HG02610 (cell line): ENCODE measurements around the gene OR51S1.
"Not testable (repeated sequence)": the region's sequence is repeated elsewhere in the genome, so short reads cannot be mapped to it uniquely, and the experiment has no call there.

Experiments used
- ATAC-seq: cut with Tn5 transposase; IDR thresholded peaks from one replicate; pipeline ENCODE4 v1.9.1; 2021; ENCODE audit warnings: mild to moderate bottlenecking, moderate library complexity; ENCODE audit not compliant: unreplicated experiment

The OR51S1 gene

DNA sequence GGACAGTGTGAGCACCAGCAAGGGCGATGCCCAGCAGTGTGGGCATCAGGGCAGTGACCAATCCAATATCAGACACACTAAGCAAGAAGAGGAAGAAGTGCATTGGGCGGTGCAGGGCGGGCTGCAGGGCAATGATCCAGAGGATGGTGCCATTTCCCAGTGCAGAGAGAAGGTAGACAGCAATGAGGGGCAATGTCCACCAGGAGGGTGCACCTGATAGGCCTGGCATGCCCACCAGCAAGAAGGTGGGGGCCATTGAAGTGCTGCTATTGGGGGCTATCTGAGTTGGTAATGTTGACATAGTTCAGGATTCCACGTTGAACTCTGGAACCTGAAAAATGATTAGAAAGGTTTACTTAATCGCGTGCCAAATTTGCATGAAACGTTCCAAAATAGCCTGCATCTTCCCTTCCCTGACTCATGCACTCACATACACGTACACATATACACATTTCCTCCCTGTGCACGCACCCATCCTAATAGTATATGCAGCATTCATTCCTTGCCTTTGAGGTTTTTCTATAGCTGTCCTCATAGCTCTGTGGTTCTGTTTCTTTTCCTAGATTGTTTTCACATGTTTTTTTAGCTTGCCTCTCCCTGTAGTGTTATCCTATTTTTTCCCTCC lies at the start of gene OR51S1:
TSS of gene OR51S1 (minus strand) at position 301 of the 625 bp plus-strand sequence. CDS start at position 301, 0 bp downstream.
- ATAC-seq, result no peak

- no peak for ATAC-seq
These were observed 43.1 kb upstream of the OR51S1 start for GRCh38 chr11:4891996-4892640.

DNA sequence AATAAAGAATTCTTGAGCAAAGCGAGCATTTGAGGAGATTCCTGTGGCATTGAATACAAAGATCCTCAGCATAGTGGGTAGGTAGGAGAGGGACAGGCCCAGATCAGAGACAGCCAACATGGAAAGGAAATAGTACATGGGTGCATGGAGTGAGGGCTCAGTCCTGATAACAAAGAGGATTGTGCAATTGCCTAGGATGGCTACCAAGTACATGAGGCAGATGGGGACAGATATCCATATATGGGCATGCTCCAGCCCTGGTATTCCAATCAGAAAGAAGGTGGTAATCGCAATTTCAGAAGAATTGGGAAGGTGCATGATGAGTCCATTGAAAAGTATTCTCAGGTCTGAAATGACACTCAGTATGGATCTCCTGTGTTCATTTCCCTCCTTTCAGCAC lies 41.3 kb upstream of the OR51S1 start:
- ATAC-seq, result no peak

- no peak for ATAC-seq
These were observed 38.6 kb upstream of the OR51S1 start for GRCh38 chr11:4887591-4887990.

DNA sequence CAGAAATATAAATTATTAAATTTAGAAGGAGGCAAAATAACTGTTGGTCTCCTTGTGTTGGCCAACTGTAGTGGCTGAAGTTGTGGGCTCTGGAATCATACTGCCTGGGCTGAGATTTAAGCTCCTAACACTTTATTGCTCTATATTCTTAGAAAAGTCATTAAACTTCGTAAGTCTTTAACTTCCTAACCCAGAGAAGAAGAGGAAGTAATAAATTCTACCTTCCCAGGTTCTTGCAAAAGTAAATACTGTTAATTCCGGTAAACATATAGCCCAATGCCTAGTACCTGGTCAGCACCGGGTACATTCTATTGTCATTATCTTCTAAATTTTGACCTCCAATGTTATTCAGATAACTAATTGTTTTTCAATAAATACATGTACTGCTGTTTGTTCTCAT lies 37.2 kb upstream of the OR51S1 start:
- ATAC-seq, result no peak

DNA sequence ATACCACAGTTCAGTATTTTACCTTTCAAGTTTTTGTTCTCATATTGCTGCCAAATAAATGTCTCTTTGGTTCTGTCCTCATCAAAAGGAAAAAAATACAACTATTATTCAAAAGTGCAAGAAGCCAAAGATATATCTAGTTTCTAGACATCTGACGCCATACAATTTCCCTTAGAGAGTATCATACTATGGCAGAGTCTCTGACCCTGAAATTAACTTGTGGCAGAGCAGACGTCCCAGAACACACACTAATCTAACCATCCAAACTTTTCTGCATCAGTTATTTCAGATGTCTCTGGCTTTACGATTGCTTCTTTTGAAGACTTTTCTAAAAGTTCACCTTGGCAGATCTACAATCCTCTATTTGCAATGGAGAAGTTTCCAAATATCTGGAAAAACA lies 35.4 kb upstream of the OR51S1 start:
- ATAC-seq, result no peak

DNA sequence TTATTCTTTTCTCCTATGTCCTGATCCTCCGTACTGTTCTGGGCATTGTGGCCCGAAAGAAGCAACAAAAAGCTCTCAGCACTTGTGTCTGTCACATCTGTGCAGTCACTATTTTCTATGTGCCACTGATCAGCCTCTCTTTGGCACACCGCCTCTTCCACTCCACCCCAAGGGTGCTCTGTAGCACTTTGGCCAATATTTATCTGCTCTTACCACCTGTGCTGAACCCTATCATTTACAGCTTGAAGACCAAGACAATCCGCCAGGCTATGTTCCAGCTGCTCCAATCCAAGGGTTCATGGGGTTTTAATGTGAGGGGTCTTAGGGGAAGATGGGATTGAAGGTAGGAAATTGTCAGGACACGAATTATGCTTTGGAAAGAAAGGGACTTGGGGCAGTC lies 33.5 kb upstream of the OR51S1 start:
- no peak for ATAC-seq

DNA sequence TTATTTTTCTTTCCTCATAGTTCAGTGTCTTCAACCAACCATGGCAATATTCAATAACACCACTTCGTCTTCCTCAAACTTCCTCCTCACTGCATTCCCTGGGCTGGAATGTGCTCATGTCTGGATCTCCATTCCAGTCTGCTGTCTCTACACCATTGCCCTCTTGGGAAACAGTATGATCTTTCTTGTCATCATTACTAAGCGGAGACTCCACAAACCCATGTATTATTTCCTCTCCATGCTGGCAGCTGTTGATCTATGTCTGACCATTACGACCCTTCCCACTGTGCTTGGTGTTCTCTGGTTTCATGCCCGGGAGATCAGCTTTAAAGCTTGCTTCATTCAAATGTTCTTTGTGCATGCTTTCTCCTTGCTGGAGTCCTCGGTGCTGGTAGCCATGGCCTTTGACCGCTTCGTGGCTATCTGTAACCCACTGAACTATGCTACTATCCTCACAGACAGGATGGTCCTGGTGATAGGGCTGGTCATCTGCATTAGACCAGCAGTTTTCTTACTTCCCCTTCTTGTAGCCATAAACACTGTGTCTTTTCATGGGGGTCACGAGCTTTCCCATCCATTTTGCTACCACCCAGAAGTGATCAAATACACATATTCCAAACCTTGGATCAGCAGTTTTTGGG lies 33.0 kb upstream of the OR51S1 start, which contains the start of gene OR51T1:
TSS of gene OR51T1 (plus strand) at position 41 of the 641 bp plus-strand sequence. CDS start at position 41, 0 bp downstream.
- ATAC-seq, result no peak

- ATAC-seq, result no peak
These were observed 32.2 kb upstream of the OR51S1 start for GRCh38 chr11:4881188-4881587.

GRCh38 chr11:4865855-4866254 lies 16.8 kb upstream of the OR51S1 start:
- ATAC-seq, result no peak

DNA sequence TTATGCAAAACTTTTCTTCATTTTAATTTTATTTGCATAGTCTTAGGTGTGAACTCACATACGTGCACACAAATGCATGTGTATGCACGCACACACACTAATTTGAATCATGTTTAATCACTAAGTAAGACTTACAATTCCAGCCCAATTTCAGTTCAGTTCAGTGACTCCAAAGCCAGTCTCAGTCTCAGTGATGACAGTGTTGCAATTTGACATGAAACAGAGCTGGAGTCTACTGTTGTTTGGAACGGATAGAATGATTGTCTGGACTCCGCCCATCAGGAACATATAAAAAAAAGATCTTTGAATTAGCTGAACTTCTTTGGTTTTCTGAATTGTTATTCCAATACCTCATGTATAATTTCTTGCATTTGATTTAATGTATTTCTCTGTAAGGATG lies 14.9 kb upstream of the OR51S1 start:
- no peak for ATAC-seq

- no peak for ATAC-seq
These were observed 13.6 kb upstream of the OR51S1 start for GRCh38 chr11:4862447-4863236.

GRCh38 chr11:4854286-4854685 lies 5.3 kb upstream of the OR51S1 start:
- ATAC-seq, result not testable (repeated sequence)

DNA sequence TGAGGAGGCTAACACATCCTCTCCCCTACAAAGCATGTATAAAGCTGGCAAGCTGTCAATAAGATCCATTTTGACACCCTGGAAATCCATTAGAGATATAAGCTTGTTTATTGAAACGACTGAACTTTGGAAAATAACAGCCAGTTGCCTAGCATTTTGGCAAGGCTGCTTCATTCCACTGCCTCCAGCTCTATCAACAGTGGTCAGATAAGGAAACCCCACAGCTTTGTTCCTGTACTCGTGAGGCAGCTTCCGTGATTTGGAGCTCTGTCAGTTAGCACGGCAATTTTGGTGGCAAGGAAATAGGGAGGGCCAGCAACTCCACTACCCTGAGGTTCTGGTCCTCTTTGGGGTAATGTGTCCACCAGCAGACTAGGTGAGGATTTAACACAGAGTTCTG lies 2.0 kb upstream of the OR51S1 start:
- no peak for ATAC-seq

- no peak for ATAC-seq
These were observed 9.0 kb downstream of the OR51S1 start for GRCh38 chr11:4839851-4840549.

DNA sequence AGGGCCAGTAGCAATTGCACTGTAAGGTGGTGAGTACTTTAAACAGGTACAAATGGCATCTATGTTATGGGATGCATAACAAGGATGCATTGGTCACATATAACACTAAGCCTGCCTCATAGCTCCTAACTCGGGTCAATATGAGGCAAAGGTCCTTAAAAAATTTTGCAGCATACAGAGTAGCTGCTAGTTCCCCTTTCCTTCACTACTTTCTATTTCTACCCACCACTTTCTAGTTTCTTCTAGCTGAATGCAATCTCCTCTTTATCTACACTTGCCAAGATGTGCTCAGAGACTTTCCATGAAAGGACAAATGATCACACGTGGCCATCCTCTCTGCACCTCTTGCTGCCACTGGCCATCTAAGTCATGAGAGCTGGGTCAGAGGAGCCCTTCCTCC lies 18.1 kb downstream of the OR51S1 start:
- no peak for ATAC-seq

DNA sequence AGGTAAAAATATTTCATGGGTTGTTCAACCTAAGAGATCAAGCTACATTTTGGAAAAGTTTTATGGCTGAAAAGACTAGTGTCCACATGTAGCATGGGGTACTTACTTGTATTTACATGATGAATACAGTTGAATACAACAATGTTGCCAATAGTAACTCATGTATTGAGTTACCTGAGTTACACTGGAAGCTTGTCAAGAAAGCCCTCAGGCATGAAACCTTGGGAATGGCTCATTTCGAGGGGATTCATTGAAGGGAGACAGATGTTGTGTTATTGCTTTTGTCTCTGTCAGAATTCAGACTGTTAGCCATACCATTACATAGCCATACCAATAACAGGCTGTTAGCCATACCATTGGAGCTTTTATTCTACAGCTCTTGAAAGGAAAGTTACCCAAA lies 18.7 kb downstream of the OR51S1 start:
- ATAC-seq, result no peak

- ATAC-seq, result no peak
These were observed 22.6 kb downstream of the OR51S1 start for GRCh38 chr11:4826425-4826824.

- no peak for ATAC-seq
These were observed 23.9 kb downstream of the OR51S1 start for GRCh38 chr11:4825132-4825531.

GRCh38 chr11:4821021-4821420 lies 28.0 kb downstream of the OR51S1 start, which contains the start of gene OR51F2:
Gene OR51F2, plus strand, starts transcription at chr11:4821321. Its CDS starts 101 bp downstream, at chr11:4821422.
- no peak for ATAC-seq

- no peak for ATAC-seq
These were observed 39.8 kb downstream of the OR51S1 start for GRCh38 chr11:4809246-4809645.
